ENCODE data around the gene TADA2A. TPM values are rescaled to one million over a fixed set of nuclear protein-coding genes. Genes with fewer than 3 reads are reported as not detected.

The TADA2A gene
- total and polyA plus RNA-seq, 2 of the 8 experiments (the other 6 are each of a cell fraction or from before 2014, with no cell fraction given) = 8.4 to 18.5 TPM

GRCh38 chr17:37489197-37490001, 82.7 kb downstream of the TADA2A start, which contains the start of gene DUSP14:
Gene DUSP14 (plus strand): TSS chr17:37489891. CDS start chr17:37512273, 22,382 bp downstream.
- no peaks in the 10 kb centered on the region for H3K36me3 ChIP-seq (ENCODE audit: control insufficient read depth in 2 of 4, insufficient read depth in 4 of 4, low read length in 3 of 4)
- H3K27me3 ChIP-seq (replicated peaks in 1 of 4; ENCODE audit: control insufficient read depth in 3 of 4, extremely low read depth in 1 of 4, insufficient read depth in 3 of 4, low read length in 3 of 4) = peaks cover 0 to 3% (median 0%) of the 10 kb centered on the region in 4 experiments; a peak in 4 of 7 replicates
- H2BK15ac ChIP-seq (ENCODE audit: low read length) = peak within 1 kb of the TSS; percentile 97; the same call in 1 of the 2 replicates
- DNase-seq (ENCODE audit: low read depth in 1 of 2, low spot score in 2 of 2) = peak in 1 of 2 experiments; percentile 84
- H4K91ac ChIP-seq (replicated peaks; ENCODE audit: insufficient read length, low read length) = peak within 1 kb of the TSS; percentile 71
- H3K79me1 ChIP-seq (ENCODE audit: low read depth, low read length) = peaks cover 2% of the 10 kb centered on the region; the same call in 1 of the 2 replicates
- H2AK5ac ChIP-seq (ENCODE audit: low read depth, low read length) = no peak within 1 kb of the TSS
- H3K27ac ChIP-seq (ENCODE audit: low read depth, low read length) = no peak within 1 kb of the TSS; the same call in 1 of the 2 replicates
- peak within 1 kb of the TSS; percentile 94 for H2BK12ac ChIP-seq (ENCODE audit: low read depth, low read length)
- H2BK120ac ChIP-seq (replicated peaks; ENCODE audit: low read depth, low read length) = peak within 1 kb of the TSS; percentile 38
- H3K9me3 ChIP-seq (ENCODE audit: insufficient read depth in 2 of 2, low read depth in 1 of 2, low read length in 1 of 2) = no peaks in the 10 kb centered on the region
- CTCF ChIA-PET (ENCODE audit: partially characterized antibody) = no interaction called here
- peak within 1 kb of the TSS; percentile 91 to 98 for H3K4me2 ChIP-seq (ENCODE audit: insufficient read depth in 1 of 2, low read depth in 2 of 2, low read length in 2 of 2)
- H3K23me2 ChIP-seq (ENCODE audit: low read depth, low read length) = peaks cover 11% of the 10 kb centered on the region
- peak within 1 kb of the TSS; percentile 59 for H4K5ac ChIP-seq (ENCODE audit: insufficient read length, low read depth, low read length)
- H3K56ac ChIP-seq (replicated peaks; ENCODE audit: insufficient read length, low read depth, low read length) = peak within 1 kb of the TSS; percentile 59
- H3K4me1 ChIP-seq (replicated peaks in 1 of 4; ENCODE audit: control insufficient read depth in 3 of 4, insufficient read depth in 4 of 4, low read length in 3 of 4) = peaks cover 9 to 17% (median 10%) of the 10 kb centered on the region in 4 experiments
- H3K9ac ChIP-seq (replicated peaks in 1 of 4; ENCODE audit: extremely low read depth in 1 of 4, low read depth in 3 of 4, low read length in 3 of 4) = peak within 1 kb of the TSS; percentile 38 to 85 (median 50); a peak in 6 of 7 replicates
- H3K4ac ChIP-seq (replicated peaks; ENCODE audit: insufficient read length, low read depth, low read length) = peak within 1 kb of the TSS; percentile 59
- POLR2A ChIA-PET (ENCODE audit: partially characterized antibody) = interaction anchor here (0.6 to 2.1 kb wide), 8 partner anchors 8 to 120 kb away, joined by 3 to 8 read pairs (median 4); partner anchors contain the start of gene SYNRG
- peak within 1 kb of the TSS; percentile 96 for H4K8ac ChIP-seq (ENCODE audit: extremely low read depth, insufficient read depth, low read length)
- H3K18ac ChIP-seq (ENCODE audit: extremely low read depth, low read length) = peak within 1 kb of the TSS; percentile 91
- H2AFZ ChIP-seq (ENCODE audit: low read length) = peak within 1 kb of the TSS; percentile 59
- peak within 1 kb of the TSS; percentile 71; the same call in 1 of the 2 replicates for H2BK5ac ChIP-seq (ENCODE audit: low read depth, low read length)
- no peak for FAIRE-seq
- no peak within 1 kb of the TSS for H3K23ac ChIP-seq (ENCODE audit: insufficient read length)
- WGBS, 2 experiments (ENCODE audit: extremely low coverage in 1 of 2, insufficient coverage in 1 of 2, insufficient read length in 1 of 2, insufficient replicate concordance in 2 of 2, low coverage in 1 of 2, low lambda C conversion rate in 2 of 2, missing lambda C conversion rate in 1 of 2) = 2% methylated on average over 48 of the region's 100 CpGs; no CpG with 5 or more reads in 1 of the 2 experiments
- H3K79me2 ChIP-seq (ENCODE audit: control insufficient read depth in 1 of 2, insufficient read depth in 2 of 2, low read length in 2 of 2) = peaks cover 0 to 34% of the 10 kb centered on the region in 2 experiments; a peak in 2 of 4 replicates
- H3K14ac ChIP-seq (ENCODE audit: insufficient read length) = no peak within 1 kb of the TSS
- peak within 1 kb of the TSS; percentile 63 to 81 (median 72) for H3K4me3 ChIP-seq (ENCODE audit: extremely low read depth in 1 of 4, insufficient read depth in 2 of 4, low read depth in 3 of 4, low read length in 4 of 4)
- peaks cover 0 to 2% of the 10 kb centered on the region in 2 experiments for H4K20me1 ChIP-seq (replicated peaks in 1 of 2; ENCODE audit: control insufficient read depth in 1 of 2, insufficient read depth in 2 of 2, low read length in 2 of 2)
- H2BK20ac ChIP-seq (ENCODE audit: low read length) = peak within 1 kb of the TSS; percentile 88
- TF ChIP-seq NRF1 (IDR thresholded peaks at IDR 0.05; ENCODE audit: low read depth, low read length) (0 out of 2 replicates have a peak, but pooled peaks have one; percentile 35), TAF1 (IDR thresholded peaks at IDR 0.05; ENCODE audit: low read depth, low read length) (peak; percentile 75; the same call in 1 of the 2 replicates), KDM4A (IDR thresholded peaks at IDR 0.05; ENCODE audit: low read depth, low read length, severe bottlenecking) (peak; percentile 91), E2F6 (IDR thresholded peaks at IDR 0.05) (peak; percentile 71; the same call in 1 of the 2 replicates), EZH2 (IDR thresholded peaks at IDR 0.05; ENCODE audit: low read depth, low read length, severe bottlenecking) (peak; percentile 20), PHF8 (conservative IDR thresholded peaks at IDR 0.05; ENCODE audit: low read depth, low read length) (peak; percentile 15; the same call in 1 of the 2 replicates), POLR2A (IDR thresholded peaks at IDR 0.05; ENCODE audit: control extremely low read depth in 1 of 2, low read depth in 2 of 2, low read length in 2 of 2) (peak; percentile 60 to 71; a peak in 2 of 3 replicates)
